GDM1 (cell line): ENCODE results near the gene PADI3.
"Not testable (repeated sequence)": the region's sequence is repeated elsewhere in the genome, so short reads cannot be mapped to it uniquely, and the experiment has no call there.

ENCODE experiments used
- DNase-seq: peaks from one replicate; lab custom pipeline; 2025; lab: John Stamatoyannopoulos, UW

The PADI3 gene

GRCh38 chr1:17216078-17216477, 32.8 kb upstream of the PADI3 start:
- no peak for DNase-seq

- no peak for DNase-seq
These were observed 31.3 kb upstream of the PADI3 start for GRCh38 chr1:17217607-17218006.

GRCh38 chr1:17218939-17219338, 30.0 kb upstream of the PADI3 start:
- DNase-seq = no peak

GRCh38 chr1:17220287-17220686, 28.6 kb upstream of the PADI3 start:
- no peak for DNase-seq

GRCh38 chr1:17222557-17222956, 26.3 kb upstream of the PADI3 start:
- DNase-seq = no peak

- DNase-seq = no peak
These were observed 24.5 kb upstream of the PADI3 start for GRCh38 chr1:17224434-17224833.

GRCh38 chr1:17225140-17225539, 23.8 kb upstream of the PADI3 start:
- DNase-seq = no peak

GRCh38 chr1:17227358-17227915, 21.5 kb upstream of the PADI3 start:
- no peak for DNase-seq

GRCh38 chr1:17228619-17229018, 20.3 kb upstream of the PADI3 start:
- no peak for DNase-seq

GRCh38 chr1:17229379-17229778, 19.5 kb upstream of the PADI3 start:
- DNase-seq = no peak

GRCh38 chr1:17230106-17230505, 18.8 kb upstream of the PADI3 start:
- DNase-seq = no peak

- no peak for DNase-seq
These were observed 18.1 kb upstream of the PADI3 start for GRCh38 chr1:17230671-17231310.

GRCh38 chr1:17232759-17233661, 15.9 kb upstream of the PADI3 start:
- no peak for DNase-seq

- no peak for DNase-seq
These were observed 15.1 kb upstream of the PADI3 start for GRCh38 chr1:17233675-17234320.

- no peak for DNase-seq
These were observed 14.5 kb upstream of the PADI3 start for GRCh38 chr1:17234405-17234804.

GRCh38 chr1:17235135-17235885, 13.6 kb upstream of the PADI3 start:
- no peak for DNase-seq

- peak; percentile 71 for DNase-seq
These were observed 11.9 kb upstream of the PADI3 start for GRCh38 chr1:17236779-17237560.

- no peak for DNase-seq
These were observed 11.4 kb upstream of the PADI3 start for GRCh38 chr1:17237561-17237903.

- DNase-seq = peak; percentile 79
These were observed 9.5 kb upstream of the PADI3 start for GRCh38 chr1:17239420-17239819.

GRCh38 chr1:17241011-17241779, 7.7 kb upstream of the PADI3 start:
- not testable (repeated sequence) for DNase-seq

- DNase-seq = not testable (repeated sequence)
These were observed 7.2 kb upstream of the PADI3 start for GRCh38 chr1:17241780-17242074.
